OCI-LY3 (cell line): ENCODE measurements around the gene IL25.

Experiments used
- CTCF ChIP-seq: fragments of 200-600, 300-600 bp; sonication (generic); IDR thresholded peaks from 2 replicates; pipeline ENCODE4 v1.5.1; 2014; ENCODE audit warnings: antibody characterized with exemption, low read length, low read depth
- EZH2phosphoT487 ChIP-seq: fragments of 200-600 bp; shearing (Covaris generic); IDR thresholded peaks from 2 replicates; pipeline ENCODE4 v1.6.1; 2018; ENCODE audit warnings: antibody characterized with exemption, mixed run types, low read depth

- no peak for TF ChIP-seq CTCF
- no peak for TF ChIP-seq EZH2phosphoT487
These were observed 14.4 kb downstream of the IL25 start for GRCh38 chr14:23386999-23387398.
